IMR-90 (cell line): ENCODE measurements around the gene FLYWCH1. TPM values are rescaled to one million over a fixed set of nuclear protein-coding genes. Genes with fewer than 3 reads are reported as not detected.

Experiments used
- ATAC-seq: fragments of 200-7000 bp; cut with Tn5 transposase; 2 replicates; pipeline ENCODE4 v1.9.1; 2020; ENCODE audit warnings: low read depth, mild to moderate bottlenecking, moderate library complexity
- BruUV-seq: library from RNA; stranded (reverse); fragments of 400-500 nt; replicated peaks from 2 replicates; lab custom pipeline; 2021; lab: Mats Ljungman, UMichigan
- CTCF ChIA-PET: fragments of 300-600 bp; formaldehyde crosslinking; extraction: SDS; loops from one replicate; lab custom pipeline; 2021; ENCODE audit warnings: antibody characterized with exemption; lab: Yijun Ruan, JAX
- POLR2A ChIA-PET: fragments of 300-600 bp; sonication (Branson Sonifier 250); formaldehyde crosslinking; loops from one replicate; lab custom pipeline; 2022; ENCODE audit warnings: antibody characterized with exemption; ENCODE audit not compliant: unreplicated experiment; lab: Charles Lee
- DNase-seq: peaks from one replicate; pipeline ENCODE4 v3.0.0; 2013
- H2AFZ ChIP-seq: replicated peaks from 2 replicates; pipeline ENCODE3; 2013; ENCODE audit warnings: low read length, mild to moderate bottlenecking; ENCODE audit not compliant: poor library complexity
- H2AK5ac ChIP-seq: 2 replicates; pipeline ENCODE4 v1.6.1; 2013; ENCODE audit warnings: low read depth, low read length, inconsistent platforms
- H2AK9ac ChIP-seq: replicated peaks from 2 replicates; pipeline ENCODE3; 2013; ENCODE audit warnings: mild to moderate bottlenecking, low read depth, low read length, moderate library complexity; ENCODE audit not compliant: poor library complexity
- H2BK120ac ChIP-seq: 2 replicates; pipeline ENCODE4 v1.6.1; 2013; ENCODE audit warnings: low read depth, low read length, inconsistent platforms
- H2BK15ac ChIP-seq: 3 replicates; pipeline ENCODE4 v1.6.1; 2013; ENCODE audit warnings: low read depth, low read length, inconsistent platforms
- H2BK20ac ChIP-seq: 2 replicates; pipeline ENCODE4 v1.6.1; 2013; ENCODE audit warnings: low read depth, mild to moderate bottlenecking, inconsistent platforms, low read length, moderate library complexity
- H2BK5ac ChIP-seq: 2 replicates; pipeline ENCODE4 v1.6.1; 2013; ENCODE audit warnings: mild to moderate bottlenecking, low read depth, low read length, inconsistent platforms; ENCODE audit not compliant: poor library complexity, severe bottlenecking
- H3K14ac ChIP-seq: replicated peaks from 2 replicates; pipeline ENCODE4 v1.6.1; 2013; ENCODE audit warnings: low read depth, low read length, inconsistent platforms
- H3K18ac ChIP-seq: 2 replicates; pipeline ENCODE4 v1.6.1; 2013; ENCODE audit warnings: low read depth, low read length, control low read depth
- H3K23ac ChIP-seq: 2 replicates; pipeline ENCODE4 v1.6.1; 2013; ENCODE audit warnings: low read depth, low read length, inconsistent platforms
- H3K27ac ChIP-seq: 2 replicates; pipeline ENCODE4 v1.5.1; 2013; ENCODE audit warnings: mild to moderate bottlenecking, control low read depth, low read length; ENCODE audit not compliant: insufficient read depth
- H3K27me3 ChIP-seq: 2 replicates; pipeline ENCODE4 v1.6.1; 2013; ENCODE audit warnings: low read length; ENCODE audit not compliant: control insufficient read depth, insufficient read depth
- H3K36me3 ChIP-seq: 2 replicates; pipeline ENCODE4 v1.6.1; 2013; ENCODE audit warnings: low read length, mixed read lengths; ENCODE audit not compliant: control insufficient read depth, insufficient read depth
- H3K4ac ChIP-seq: 2 replicates; pipeline ENCODE4 v1.6.1; 2013; ENCODE audit warnings: low read depth, low read length, inconsistent platforms
- H3K4me1 ChIP-seq: 2 replicates; pipeline ENCODE4 v1.6.1; 2013; ENCODE audit warnings: low read length, mixed read lengths; ENCODE audit not compliant: control insufficient read depth, insufficient read depth
- H3K4me2 ChIP-seq: 2 replicates; pipeline ENCODE4 v1.6.1; 2013; ENCODE audit warnings: low read depth, mild to moderate bottlenecking, control low read depth, low read length, moderate library complexity
- H3K4me3 ChIP-seq: 2 replicates; pipeline ENCODE4 v1.5.1; 2013; ENCODE audit warnings: low read depth, mild to moderate bottlenecking, control low read depth, low read length, moderate library complexity; ENCODE audit not compliant: insufficient read depth
- H3K56ac ChIP-seq: 2 replicates; pipeline ENCODE4 v1.6.1; 2013; ENCODE audit warnings: low read length, inconsistent platforms; ENCODE audit not compliant: insufficient read depth; ENCODE audit errors: extremely low read depth
- H3K79me1 ChIP-seq, 2 experiments: 2 replicates each; pipeline ENCODE4 v1.6.1; 2013; ENCODE audit warnings: low read length in 2 of 2, inconsistent platforms in 1 of 2, low read depth in 1 of 2
- H3K9ac ChIP-seq: 2 replicates; pipeline ENCODE4 v1.6.1; 2013; ENCODE audit warnings: low read depth, low read length, control low read depth
- H3K9me1 ChIP-seq: 2 replicates; pipeline ENCODE4 v1.6.1; 2013; ENCODE audit warnings: low read length, inconsistent platforms; ENCODE audit not compliant: insufficient read depth
- H3K9me3 ChIP-seq: 2 replicates; pipeline ENCODE4 v1.6.1; 2013; ENCODE audit warnings: low read length; ENCODE audit not compliant: control insufficient read depth, insufficient read depth
- H4K20me1 ChIP-seq: 2 replicates; pipeline ENCODE4 v1.6.1; 2013; ENCODE audit warnings: low read length, inconsistent platforms; ENCODE audit not compliant: insufficient read depth
- H4K5ac ChIP-seq: 2 replicates; pipeline ENCODE4 v1.6.1; 2013; ENCODE audit warnings: mild to moderate bottlenecking, low read depth, low read length, control low read depth
- H4K8ac ChIP-seq, 2 experiments: 2 replicates each; pipeline ENCODE4 v1.6.1; 2013; ENCODE audit warnings: low read depth in 2 of 2, low read length in 2 of 2, control low read depth in 1 of 2, inconsistent platforms in 1 of 2
- H4K91ac ChIP-seq: 2 replicates; pipeline ENCODE4 v1.6.1; 2013; ENCODE audit warnings: low read depth, low read length, inconsistent platforms; ENCODE audit not compliant: insufficient read depth
- CHD1 ChIP-seq: IDR thresholded peaks from 2 replicates; pipeline ENCODE4 v1.6.1; 2012; ENCODE audit warnings: low read depth, low read length, improper control_type of control experiment
- CTCF ChIP-seq: conservative IDR thresholded peaks from 2 replicates; pipeline ENCODE4 v1.5.1; 2012; ENCODE audit warnings: mild to moderate bottlenecking, low read depth, low read length, improper control_type of control experiment
- ELK1 ChIP-seq: fragments of 150-350 bp; IDR thresholded peaks from 2 replicates; pipeline ENCODE4 v1.6.1; 2016; ENCODE audit warnings: low read depth, mild to moderate bottlenecking, low read length, moderate library complexity, borderline replicate concordance
- FOS ChIP-seq: fragments of 150-350 bp; IDR thresholded peaks from 2 replicates; pipeline ENCODE4 v1.6.1; 2016; ENCODE audit warnings: low read depth, low read length
- MAFK ChIP-seq: IDR thresholded peaks from 2 replicates; pipeline ENCODE4 v1.6.1; 2012; ENCODE audit warnings: low read depth, low read length, improper control_type of control experiment
- MAZ ChIP-seq: IDR thresholded peaks from 2 replicates; pipeline ENCODE4 v1.6.1; 2012; ENCODE audit warnings: low read depth, mild to moderate bottlenecking, low read length, improper control_type of control experiment, moderate library complexity, borderline replicate concordance
- MXI1 ChIP-seq: IDR thresholded peaks from 2 replicates; pipeline ENCODE4 v1.6.1; 2012; ENCODE audit warnings: low read depth, mild to moderate bottlenecking, low read length, moderate library complexity, borderline replicate concordance
- NFE2L2 ChIP-seq: fragments of 150-350 bp; IDR thresholded peaks from 2 replicates; pipeline ENCODE4 v1.6.1; 2016; ENCODE audit warnings: low read depth, mild to moderate bottlenecking, low read length
- RAD21 ChIP-seq: IDR thresholded peaks from 2 replicates; pipeline ENCODE4 v1.6.1; 2012; ENCODE audit warnings: low read length, improper control_type of control experiment
- WGBS, 2 experiments: methylation state at CpG; one replicate each; pipeline versions ENCODE4 v1.1.5 to v1.1.7; 2013; ENCODE audit warnings: missing lambda C conversion rate in 2 of 2; ENCODE audit not compliant: insufficient read length in 1 of 2; ENCODE audit errors: extremely low coverage in 2 of 2; 5-methylcytosine and 5-hydroxymethylcytosine counted together
- dilution Hi-C: fragments of 300-500 bp; cut with HindIII; formaldehyde crosslinking; loops from one replicate; pipeline ENCODE4 v1.14.3; 2018; ENCODE audit warnings: low sequenced_read_pairs; ENCODE audit not compliant: unreplicated experiment
- in situ Hi-C: fragments of 300-500 bp; cut with MboI; formaldehyde crosslinking; loops from 3 replicates; pipeline ENCODE4 v1.14.3; 2019; ENCODE audit warnings: low sequenced_read_pairs, inconsistent platforms, mixed read lengths
- intact Hi-C: fragments of 100-400 bp; cut with micrococcal nuclease; formaldehyde crosslinking; loops from 2 replicates; pipeline ENCODE4 v1.10.0; 2022
- polyA plus RNA-seq, 3 experiments: library from polyadenylated mRNA; depleted of rRNA; stranded (reverse); fragments of >200 nt; gene quantifications; 2 replicates each; pipeline ENCODE4 v1.2.3, GENCODE V29; 2012; ENCODE audit warnings: low replicate concordance in 1 of 3
- total RNA-seq: library from RNA; depleted of rRNA; stranded (reverse); fragments of >200 nt; gene quantifications from 2 replicates; pipeline ENCODE4 v1.2.3, GENCODE V29; 2012

FLYWCH1 gene
- total and polyA plus RNA-seq, 2 of the 4 experiments (the other 2 are of a cell fraction): 14.3 to 25.2 TPM

- Histone ChIP-seq H2BK15ac (no peak overlapping the region), H2BK5ac (no peak overlapping the region), H4K5ac (no peak overlapping the region), H2BK20ac (no peak overlapping the region), H3K4me2 (no peak overlapping the region), H3K9ac (no peak overlapping the region), H4K8ac (no peak overlapping the region), H3K4me1 (peaks cover 4% of the 10 kb centered on the region), H4K20me1 (peaks cover 8% of the 10 kb centered on the region), H2AK9ac (no peak overlapping the region), H3K9me1 (no peaks in the 10 kb centered on the region), H3K9me3 (no peaks in the 10 kb centered on the region), H3K4me3 (no peak overlapping the region), H2AK5ac (no peak overlapping the region), H3K56ac (no peak overlapping the region), H3K23ac (no peak overlapping the region), H2BK120ac (no peak overlapping the region), H2AFZ (no peak overlapping the region), H3K14ac (no peak overlapping the region), H3K36me3 (peaks cover 2% of the 10 kb centered on the region; the same call in 1 of the 2 replicates), H3K27me3 (no peaks in the 10 kb centered on the region), H3K18ac (no peak overlapping the region), H3K79me1 (peaks cover 14 to 26% of the 10 kb centered on the region in 2 experiments), H4K91ac (no peak overlapping the region), H3K4ac (no peak overlapping the region), H3K27ac (no peak overlapping the region)
- ChIA-PET POLR2A (no interaction called here), CTCF (no interaction called here)
- dilution Hi-C loops (no loop called here), intact Hi-C loops (no loop called here), in situ Hi-C loops (no loop called here)
- TF ChIP-seq CTCF (no peak), FOS (no peak), MAZ (no peak), RAD21 (no peak), NFE2L2 (no peak), ELK1 (no peak), MXI1 (no peak), MAFK (no peak), CHD1 (no peak)
- ATAC-seq: no peak
- WGBS, 2 experiments: 85% methylated on average over 5 of the region's 7 CpGs; no CpG with 5 or more reads in 1 of the 2 experiments
- BruUV-seq: no TSS peak
- DNase-seq: no peak
Measured at GRCh38 chr16:2976201-2976600, 64.5 kb downstream of the FLYWCH1 start.
